Osteoblast (primary cell): ENCODE data around the gene PLCL2. TPM values are rescaled to one million over a fixed set of nuclear protein-coding genes. Genes with fewer than 3 reads are reported as not detected.
"Not testable (repeated sequence)": the region's sequence is repeated elsewhere in the genome, so short reads cannot be mapped to it uniquely, and the experiment has no call there.

ENCODE experiments used
- DNase-seq: peaks from one replicate; pipeline ENCODE4 v3.0.0; 2011; ENCODE audit warnings: low spot score, mixed read lengths; ENCODE audit not compliant: insufficient read length; ENCODE audit errors: missing footprints
- H2AFZ ChIP-seq: 2 replicates; pipeline ENCODE4 v1.6.0; 2011; ENCODE audit warnings: mild to moderate bottlenecking, low read length
- H3K27ac ChIP-seq: 2 replicates; pipeline ENCODE4 v1.5.1; 2011; ENCODE audit warnings: mild to moderate bottlenecking, low read depth, low read length, moderate library complexity
- H3K27me3 ChIP-seq: 2 replicates; pipeline ENCODE4 v1.6.0; 2012; ENCODE audit warnings: mild to moderate bottlenecking, control low read depth, inconsistent platforms, low read length, moderate library complexity; ENCODE audit not compliant: insufficient read depth
- H3K36me3 ChIP-seq: 2 replicates; pipeline ENCODE4 v1.5.1; 2011; ENCODE audit warnings: mild to moderate bottlenecking, low read length, control low read depth, moderate library complexity; ENCODE audit not compliant: insufficient read depth
- H3K4me1 ChIP-seq: 2 replicates; pipeline ENCODE4 v1.5.1; 2011; ENCODE audit warnings: mild to moderate bottlenecking, low read length, control low read depth, moderate library complexity; ENCODE audit not compliant: insufficient read depth
- H3K4me2 ChIP-seq: 2 replicates; pipeline ENCODE4 v1.6.0; 2011; ENCODE audit warnings: mild to moderate bottlenecking, low read length; ENCODE audit not compliant: insufficient read depth
- H3K4me3 ChIP-seq: fragments of 200-600 bp; sonication (generic); 3 replicates; pipeline ENCODE4 v1.5.1; 2012; ENCODE audit warnings: mild to moderate bottlenecking, low read length, inconsistent platforms; ENCODE audit not compliant: insufficient read depth
- H3K79me2 ChIP-seq: 2 replicates; pipeline ENCODE4 v1.6.0; 2012; ENCODE audit warnings: mild to moderate bottlenecking, low read length, control low read depth, inconsistent platforms; ENCODE audit not compliant: insufficient read depth
- H3K9me3 ChIP-seq: 2 replicates; pipeline ENCODE4 v1.5.1; 2011; ENCODE audit warnings: low read depth, low read length, control low read depth
- H4K20me1 ChIP-seq: 2 replicates; pipeline ENCODE4 v1.6.0; 2012; ENCODE audit warnings: mild to moderate bottlenecking, low read length, control low read depth; ENCODE audit not compliant: insufficient read depth
- total RNA-seq: library from RNA; depleted of rRNA; stranded (reverse); fragments of >200 nt; gene quantifications from 2 replicates; pipeline ENCODE4 v1.2.3, GENCODE V29; 2012
- TF ChIP-seq, protein P1 (sequence below): IDR thresholded peaks from 2 replicates; pipeline ENCODE4 v1.5.1; 2011; ENCODE audit warnings: mild to moderate bottlenecking, low read depth, low read length, moderate library complexity; ENCODE audit errors: extremely low read depth

Gene PLCL2
- total RNA-seq, 1 donor = 5.1 TPM

DNA sequence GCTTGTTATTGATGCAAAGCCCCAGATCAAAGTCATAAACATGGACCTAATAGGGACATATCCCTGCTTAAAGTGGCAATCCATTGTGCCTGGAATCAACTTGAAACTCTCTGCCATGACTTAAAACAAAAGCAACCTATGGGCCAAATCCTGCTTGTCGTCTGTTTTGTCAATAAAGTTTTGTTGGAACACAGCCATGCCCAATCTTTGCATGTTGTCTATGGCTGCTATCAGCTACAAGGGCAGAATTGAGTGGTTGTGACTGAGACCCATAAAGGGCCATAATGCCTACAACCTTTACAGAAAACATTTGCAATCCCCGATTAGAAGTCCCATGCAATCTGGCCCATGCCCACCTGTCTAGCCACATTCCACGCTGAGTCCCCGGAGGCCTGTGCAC is 235.4 kb downstream of the PLCL2 start:
- DNase-seq = no peak
- H3K9me3 ChIP-seq = peaks cover 3% of the 10 kb centered on the region

DNA sequence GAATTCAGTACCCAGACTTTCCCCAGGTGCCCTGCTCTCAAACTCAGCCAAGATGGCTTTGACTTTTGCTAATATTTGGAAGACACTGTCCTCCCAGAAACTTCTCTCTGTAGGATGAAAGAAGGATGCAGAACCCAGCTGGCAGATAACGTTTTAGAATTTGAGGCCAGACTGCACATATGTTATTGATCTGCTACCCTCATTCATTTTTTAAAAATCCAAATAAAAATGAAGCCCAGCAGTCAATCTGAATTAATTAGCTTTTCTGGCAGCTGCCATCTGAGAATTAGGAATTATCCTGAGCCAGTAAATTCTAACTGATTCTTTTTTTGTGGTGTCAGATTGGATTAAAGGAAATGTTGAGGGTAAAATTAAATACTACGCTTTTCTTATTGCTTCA is 236.6 kb downstream of the PLCL2 start:
- Histone ChIP-seq H2AFZ (no peak overlapping the region), H3K27ac (no peak overlapping the region), H3K79me2 (no peaks in the 10 kb centered on the region), H3K4me2 (no peak overlapping the region), H3K4me3 (no peak overlapping the region), H3K9me3 (peaks cover 3% of the 10 kb centered on the region), H3K36me3 (no peaks in the 10 kb centered on the region), H4K20me1 (no peaks in the 10 kb centered on the region), H3K27me3 (no peaks in the 10 kb centered on the region), H3K4me1 (no peaks in the 10 kb centered on the region)
- DNase-seq = no peak
- TF ChIP-seq, protein P1, sequence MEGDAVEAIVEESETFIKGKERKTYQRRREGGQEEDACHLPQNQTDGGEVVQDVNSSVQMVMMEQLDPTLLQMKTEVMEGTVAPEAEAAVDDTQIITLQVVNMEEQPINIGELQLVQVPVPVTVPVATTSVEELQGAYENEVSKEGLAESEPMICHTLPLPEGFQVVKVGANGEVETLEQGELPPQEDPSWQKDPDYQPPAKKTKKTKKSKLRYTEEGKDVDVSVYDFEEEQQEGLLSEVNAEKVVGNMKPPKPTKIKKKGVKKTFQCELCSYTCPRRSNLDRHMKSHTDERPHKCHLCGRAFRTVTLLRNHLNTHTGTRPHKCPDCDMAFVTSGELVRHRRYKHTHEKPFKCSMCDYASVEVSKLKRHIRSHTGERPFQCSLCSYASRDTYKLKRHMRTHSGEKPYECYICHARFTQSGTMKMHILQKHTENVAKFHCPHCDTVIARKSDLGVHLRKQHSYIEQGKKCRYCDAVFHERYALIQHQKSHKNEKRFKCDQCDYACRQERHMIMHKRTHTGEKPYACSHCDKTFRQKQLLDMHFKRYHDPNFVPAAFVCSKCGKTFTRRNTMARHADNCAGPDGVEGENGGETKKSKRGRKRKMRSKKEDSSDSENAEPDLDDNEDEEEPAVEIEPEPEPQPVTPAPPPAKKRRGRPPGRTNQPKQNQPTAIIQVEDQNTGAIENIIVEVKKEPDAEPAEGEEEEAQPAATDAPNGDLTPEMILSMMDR = no peak

More for the DNA sequence above, 235.4 kb downstream of the PLCL2 start:
- H3K27me3 ChIP-seq = no peaks in the 10 kb centered on the region
- no peaks in the 10 kb centered on the region for H3K4me1 ChIP-seq
- no peak overlapping the region for H3K4me3 ChIP-seq
- no peaks in the 10 kb centered on the region for H4K20me1 ChIP-seq
- H3K79me2 ChIP-seq = no peaks in the 10 kb centered on the region
- H2AFZ ChIP-seq = no peak overlapping the region
- no peak overlapping the region for H3K27ac ChIP-seq
- no peak overlapping the region for H3K4me2 ChIP-seq
- H3K36me3 ChIP-seq = no peaks in the 10 kb centered on the region
- TF ChIP-seq, protein P1 = no peak

DNA sequence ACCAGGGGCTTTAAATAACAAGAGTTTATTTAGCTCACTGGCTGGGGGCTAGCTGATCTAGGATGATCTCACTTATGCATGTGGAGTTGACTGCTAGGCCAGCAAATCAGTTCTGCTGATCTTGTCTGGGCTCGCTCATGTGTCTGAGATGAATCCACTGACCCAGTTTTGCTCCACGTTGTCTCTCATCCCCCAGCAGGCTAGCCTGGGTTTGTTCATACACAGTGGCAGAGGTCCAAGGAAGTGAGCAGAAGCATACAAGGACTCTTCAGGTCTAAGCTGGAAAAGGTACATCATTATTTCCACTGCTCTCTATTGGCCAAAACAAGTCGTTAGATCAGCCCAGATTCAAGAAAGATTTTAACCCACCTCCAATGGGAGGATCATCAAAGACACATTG is 238.0 kb downstream of the PLCL2 start:
- no peaks in the 10 kb centered on the region for H4K20me1 ChIP-seq
- no peaks in the 10 kb centered on the region for H3K4me1 ChIP-seq
- H3K9me3 ChIP-seq = peaks cover 3% of the 10 kb centered on the region
- no peaks in the 10 kb centered on the region for H3K79me2 ChIP-seq
- H3K27ac ChIP-seq = no peak overlapping the region
- H3K36me3 ChIP-seq = no peaks in the 10 kb centered on the region
- H2AFZ ChIP-seq = no peak overlapping the region
- TF ChIP-seq, protein P1 = no peak
- no peak overlapping the region for H3K4me3 ChIP-seq
- no peak for DNase-seq
- H3K27me3 ChIP-seq = no peaks in the 10 kb centered on the region
- no peak overlapping the region for H3K4me2 ChIP-seq

DNA sequence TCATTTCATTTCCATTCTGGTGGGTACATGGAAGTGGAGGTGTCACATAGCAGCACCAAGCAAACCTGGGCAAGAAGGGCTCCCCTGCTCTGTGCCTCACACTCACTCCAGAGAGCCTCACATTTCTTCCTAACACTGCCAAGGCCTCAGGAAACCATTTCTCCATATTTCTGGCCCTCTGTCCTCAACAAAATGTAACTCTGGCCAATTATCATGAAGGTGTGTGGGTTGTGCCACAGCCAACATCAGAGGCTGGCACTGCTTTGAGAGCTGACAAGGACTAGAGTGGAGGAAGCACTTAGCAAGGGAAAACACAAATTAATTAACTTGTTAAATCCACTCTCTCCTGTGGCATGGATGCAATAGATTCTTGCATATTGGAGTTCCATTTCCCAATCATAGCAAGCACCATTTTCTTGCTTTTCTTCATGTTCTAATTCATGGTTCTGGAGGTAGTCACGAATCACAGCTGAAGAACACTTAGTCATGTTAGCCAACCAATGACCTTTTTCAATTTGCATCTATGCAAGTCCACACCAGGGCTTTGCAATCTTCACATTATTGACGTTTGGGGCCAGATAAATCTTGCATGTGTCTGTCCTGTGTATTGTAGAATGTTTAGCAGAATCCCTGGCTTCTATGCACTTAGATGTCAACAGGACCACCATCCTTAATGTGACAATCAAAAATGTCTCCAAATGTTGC is 241.1 kb downstream of the PLCL2 start:
- no peak for DNase-seq
- Histone ChIP-seq H3K4me1 (no peaks in the 10 kb centered on the region), H4K20me1 (no peaks in the 10 kb centered on the region), H2AFZ (no peak overlapping the region), H3K4me2 (no peak overlapping the region), H3K27me3 (no peaks in the 10 kb centered on the region), H3K27ac (no peak overlapping the region), H3K36me3 (no peaks in the 10 kb centered on the region), H3K79me2 (no peaks in the 10 kb centered on the region), H3K9me3 (peaks cover 3% of the 10 kb centered on the region), H3K4me3 (no peak overlapping the region)
- TF ChIP-seq, protein P1 = no peak

DNA sequence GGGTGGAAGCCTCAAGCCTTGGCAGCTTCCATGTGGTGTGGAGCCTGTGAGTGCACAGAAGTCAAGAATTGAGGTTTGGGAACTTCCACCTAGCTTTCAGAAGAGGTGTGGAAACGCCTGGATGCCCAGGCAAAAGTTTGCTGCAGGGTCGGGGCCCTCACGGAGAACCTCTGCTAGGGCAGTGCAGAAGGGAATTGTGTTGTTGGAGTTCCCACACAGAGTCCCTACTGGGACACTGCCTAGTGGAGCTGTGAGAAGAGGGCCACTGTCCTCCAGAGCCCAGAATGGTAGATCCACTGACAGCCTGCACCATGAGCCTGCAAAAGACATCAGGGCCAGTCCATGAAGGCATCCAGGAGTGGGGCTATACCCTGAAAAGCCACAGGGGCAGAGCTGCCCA is 243.9 kb downstream of the PLCL2 start:
- not testable (repeated sequence) for H4K20me1 ChIP-seq, H3K36me3 ChIP-seq, H3K4me1 ChIP-seq, H3K4me3 ChIP-seq, H3K27me3 ChIP-seq, H3K9me3 ChIP-seq, H3K4me2 ChIP-seq, H3K79me2 ChIP-seq, H2AFZ ChIP-seq, DNase-seq, H3K27ac ChIP-seq
